HEK293 (cell line): ENCODE measurements around the gene TRAPPC1.

Source experiments
- CTCF ChIA-PET: fragments of 350-600 bp; formaldehyde crosslinking; extraction: SDS; loops from one replicate; lab custom pipeline; 2021; ENCODE audit warnings: antibody characterized with exemption; lab: Yijun Ruan, JAX
- POLR2A ChIA-PET: fragments of 300-600 bp; formaldehyde crosslinking; extraction: SDS; loops from one replicate; lab custom pipeline; 2020; ENCODE audit warnings: antibody characterized with exemption, inconsistent platforms; lab: Yijun Ruan, JAX
- H3K27ac ChIP-seq: fragments of 200-500 bp; sonication (Bioruptor generic); 2 replicates; pipeline ENCODE4 v1.5.1; 2014; ENCODE audit warnings: low read depth, low read length, control low read depth, inconsistent platforms; ENCODE audit errors: extremely low read depth
- H3K36me3 ChIP-seq, 2 experiments: fragments of 200-500 bp in 1 of 2; sonication (Bioruptor generic) in 1 of 2; 1 replicate in 1 of 2; 2 replicates in 1 of 2; pipeline ENCODE4 v1.5.1; 2014 to 2017; ENCODE audit warnings: inconsistent platforms in 2 of 2, low read length in 2 of 2; ENCODE audit not compliant: control insufficient read depth in 2 of 2, insufficient read depth in 1 of 2
- H3K4me1 ChIP-seq: fragments of 200-500 bp; sonication (Bioruptor generic); 2 replicates; pipeline ENCODE4 v1.5.1; 2014; ENCODE audit warnings: mild to moderate bottlenecking, low read length, inconsistent platforms; ENCODE audit not compliant: control insufficient read depth, insufficient read depth
- H3K4me3 ChIP-seq: 2 replicates; pipeline ENCODE4 v1.5.1; 2011; ENCODE audit warnings: low read depth, mild to moderate bottlenecking, control low read depth, low read length, moderate library complexity
- H3K9me3 ChIP-seq: fragments of 200-500 bp; sonication (Bioruptor generic); 2 replicates; pipeline ENCODE4 v1.5.1; 2014; ENCODE audit warnings: low read depth, low read length, inconsistent platforms; ENCODE audit not compliant: control insufficient read depth, insufficient read depth
- CTCF ChIP-seq: fragments of 450-650 bp; formaldehyde crosslinking; IDR thresholded peaks from 2 replicates; pipeline ENCODE4 v1.5.1; 2016; ENCODE audit warnings: missing biosample characterization, missing genetic modification characterization
- EGR2 ChIP-seq: fragments of 450-650 bp; formaldehyde crosslinking; IDR thresholded peaks from 2 replicates; pipeline ENCODE4 v1.5.1; 2016; ENCODE audit warnings: low read depth, missing biosample characterization, missing genetic modification characterization
- GLI4 ChIP-seq: fragments of 450-650 bp; formaldehyde crosslinking; IDR thresholded peaks from 2 replicates; pipeline ENCODE4 v1.5.1; 2016; ENCODE audit warnings: missing biosample characterization, missing genetic modification characterization
- KLF8 ChIP-seq: fragments of 450-650 bp; formaldehyde crosslinking; IDR thresholded peaks from 2 replicates; pipeline ENCODE4 v1.5.1; 2016; ENCODE audit warnings: missing biosample characterization, missing genetic modification characterization
- MYNN ChIP-seq: fragments of 450-650 bp; formaldehyde crosslinking; IDR thresholded peaks from 2 replicates; pipeline ENCODE4 v1.5.1; 2016; ENCODE audit warnings: missing biosample characterization, missing genetic modification characterization, borderline replicate concordance
- SCRT2 ChIP-seq: fragments of 450-650 bp; formaldehyde crosslinking; IDR thresholded peaks from 2 replicates; pipeline ENCODE4 v1.5.1; 2016; ENCODE audit warnings: missing biosample characterization, missing genetic modification characterization
- ZBTB17 ChIP-seq: fragments of 450-650 bp; formaldehyde crosslinking; IDR thresholded peaks from 2 replicates; pipeline ENCODE4 v1.5.1; 2016; ENCODE audit warnings: missing biosample characterization, missing genetic modification characterization
- ZBTB8A ChIP-seq: fragments of 450-650 bp; formaldehyde crosslinking; IDR thresholded peaks from 2 replicates; pipeline ENCODE4 v1.5.1; 2016; ENCODE audit warnings: missing biosample characterization, missing genetic modification characterization
- ZEB2 ChIP-seq: fragments of 450-650 bp; formaldehyde crosslinking; IDR thresholded peaks from 2 replicates; pipeline ENCODE4 v1.5.1; 2016; ENCODE audit warnings: missing biosample characterization, missing genetic modification characterization
- ZFHX2 ChIP-seq: fragments of 450-650 bp; formaldehyde crosslinking; conservative IDR thresholded peaks from 2 replicates; pipeline ENCODE4 v1.5.1; 2016; ENCODE audit warnings: missing biosample characterization, missing genetic modification characterization
- ZNF157 ChIP-seq: fragments of 450-650 bp; formaldehyde crosslinking; IDR thresholded peaks from 2 replicates; pipeline ENCODE4 v1.5.1; 2016; ENCODE audit warnings: missing biosample characterization, missing genetic modification characterization
- ZNF184 ChIP-seq: fragments of 450-650 bp; IDR thresholded peaks from 2 replicates; pipeline ENCODE4 v1.5.1; 2018; ENCODE audit warnings: missing biosample characterization, mild to moderate bottlenecking, missing genetic modification characterization
- ZNF19 ChIP-seq: fragments of 450-650 bp; formaldehyde crosslinking; IDR thresholded peaks from 2 replicates; pipeline ENCODE4; 2016; ENCODE audit warnings: missing biosample characterization, missing genetic modification characterization, low read depth
- ZNF221 ChIP-seq: fragments of 450-650 bp; formaldehyde crosslinking; IDR thresholded peaks from 2 replicates; pipeline ENCODE4 v1.5.1; 2017; ENCODE audit warnings: missing biosample characterization, missing genetic modification characterization, borderline replicate concordance
- ZNF335 ChIP-seq: fragments of 450-650 bp; formaldehyde crosslinking; conservative IDR thresholded peaks from 2 replicates; pipeline ENCODE4 v1.5.1; 2016; ENCODE audit warnings: missing biosample characterization, missing genetic modification characterization
- ZNF366 ChIP-seq: fragments of 450-650 bp; formaldehyde crosslinking; conservative IDR thresholded peaks from 2 replicates; pipeline ENCODE4 v1.5.1; 2016; ENCODE audit warnings: missing biosample characterization, missing genetic modification characterization
- ZNF423 ChIP-seq: fragments of 450-650 bp; formaldehyde crosslinking; IDR thresholded peaks from 2 replicates; pipeline ENCODE4 v1.5.1; 2016; ENCODE audit warnings: missing biosample characterization, missing genetic modification characterization
- ZNF488 ChIP-seq: fragments of 450-650 bp; formaldehyde crosslinking; IDR thresholded peaks from 2 replicates; pipeline ENCODE4 v1.5.1; 2016; ENCODE audit warnings: missing biosample characterization, missing genetic modification characterization
- ZNF624 ChIP-seq: fragments of 450-650 bp; formaldehyde crosslinking; IDR thresholded peaks from 2 replicates; pipeline ENCODE4 v1.5.1; 2017; ENCODE audit warnings: missing biosample characterization, missing genetic modification characterization
- ZNF654 ChIP-seq: fragments of 450-650 bp; formaldehyde crosslinking; IDR thresholded peaks from 2 replicates; pipeline ENCODE4 v1.5.1; 2016; ENCODE audit warnings: low read depth, missing biosample characterization, missing genetic modification characterization
- ZNF660 ChIP-seq: fragments of 450-650 bp; IDR thresholded peaks from 2 replicates; pipeline ENCODE4 v1.5.1; 2018; ENCODE audit warnings: missing biosample characterization, mild to moderate bottlenecking, missing genetic modification characterization
- ZNF664 ChIP-seq: fragments of 450-650 bp; formaldehyde crosslinking; IDR thresholded peaks from 2 replicates; pipeline ENCODE4 v1.5.1; 2016; ENCODE audit warnings: missing biosample characterization, missing genetic modification characterization
- ZSCAN16 ChIP-seq: fragments of 450-650 bp; formaldehyde crosslinking; IDR thresholded peaks from 2 replicates; pipeline ENCODE4 v1.5.1; 2016; ENCODE audit warnings: missing biosample characterization, missing genetic modification characterization
- ZSCAN5A ChIP-seq: fragments of 450-650 bp; formaldehyde crosslinking; IDR thresholded peaks from 2 replicates; pipeline ENCODE4 v1.5.1; 2016; ENCODE audit warnings: missing biosample characterization, missing genetic modification characterization
- TF ChIP-seq, protein P1 (sequence below): fragments of 450-650 bp; formaldehyde crosslinking; IDR thresholded peaks from 2 replicates; pipeline ENCODE4 v1.5.1; 2016; ENCODE audit warnings: missing biosample characterization, missing genetic modification characterization

TRAPPC1 gene

DNA sequence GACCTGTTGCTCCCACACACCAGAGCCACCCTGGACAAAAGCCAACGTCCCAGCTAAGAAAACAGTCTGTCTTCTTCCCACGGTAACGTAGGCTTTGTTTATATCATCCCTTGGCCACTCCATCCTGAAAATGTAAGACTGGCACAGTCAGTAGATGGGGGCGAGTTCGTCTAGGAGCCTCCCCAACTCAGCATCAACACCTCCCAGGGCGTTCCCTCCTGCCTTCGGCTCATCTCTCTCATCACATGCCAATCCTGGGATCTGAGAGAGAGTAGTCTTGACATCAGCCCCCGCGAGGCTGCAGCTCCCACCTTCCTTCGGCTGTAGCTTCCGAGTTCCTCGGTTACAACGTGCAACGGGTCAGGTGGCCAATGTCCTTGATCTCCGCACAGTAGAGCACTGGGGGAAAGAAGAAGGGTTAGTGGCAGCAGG lies 16.6 kb downstream of the TRAPPC1 start (continued):
- TF ChIP-seq MYNN (tag by site-specific recombination) (no peak), ZNF423 (tag by site-specific recombination) (no peak), ZNF19 (tag by site-specific recombination) (no peak), ZSCAN16 (no peak), ZNF221 (no peak), ZNF335 (tag by site-specific recombination) (peak; percentile 65; the same call in 1 of the 2 replicates), ZNF184 (tag by site-specific recombination) (no peak)

DNA sequence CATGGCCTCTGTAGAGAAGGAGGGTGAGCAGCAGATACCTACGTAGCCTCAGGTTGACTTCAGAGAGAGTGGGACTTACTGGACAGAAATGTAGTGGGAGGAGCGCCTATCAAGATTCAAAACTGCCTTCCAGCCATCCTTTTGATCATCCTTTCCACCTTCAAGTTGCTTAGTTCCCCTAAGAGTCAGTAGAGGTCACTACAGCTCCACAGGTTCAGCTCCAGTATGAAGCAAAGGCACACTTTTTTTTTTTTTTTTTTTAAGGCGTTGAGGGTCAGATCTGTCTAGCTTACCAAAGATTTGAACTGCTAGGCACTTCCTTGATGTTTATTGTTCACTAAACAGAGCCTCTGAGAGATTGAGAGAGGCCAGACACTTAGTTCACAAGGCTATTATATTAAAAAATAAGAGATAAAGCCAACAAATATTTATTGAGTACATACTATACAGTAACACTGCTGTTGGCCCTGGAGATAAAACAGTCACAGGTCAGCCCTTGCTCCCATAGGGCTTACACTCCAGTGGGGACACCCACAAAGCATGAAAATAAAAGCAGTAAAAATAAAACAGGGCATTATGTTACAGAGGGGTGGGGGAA lies 18.7 kb downstream of the TRAPPC1 start:
- peaks cover 27 to 45% of the 10 kb centered on the region in 2 experiments for H3K36me3 ChIP-seq
- POLR2A ChIA-PET = interaction anchor here (0.6 to 1.2 kb wide), 5 partner anchors 10 to 873 kb away, joined by 3 to 4 read pairs (median 3); no protein-coding TSS in a partner anchor

More for the DNA sequence above, 18.7 kb downstream of the TRAPPC1 start:
- no peak overlapping the region for H3K27ac ChIP-seq
- no peaks in the 10 kb centered on the region for H3K9me3 ChIP-seq
- CTCF ChIA-PET = interaction anchor here (0.5 to 3.5 kb wide), 32 partner anchors 9 to 947 kb away, joined by 3 to 92 read pairs (median 4); partner anchors contain the start of genes CNTROB, KDM6B and TRAPPC1
- no peak overlapping the region for H3K4me3 ChIP-seq
- peaks cover 14% of the 10 kb centered on the region for H3K4me1 ChIP-seq
- TF ChIP-seq ZNF366 (peak; percentile 77), ZNF654 (tag by site-specific recombination) (peak; percentile 100), ZSCAN5A (no peak), KLF8 (tag by site-specific recombination) (peak; percentile 48; the same call in 1 of the 2 replicates), ZNF664 (peak; percentile 37; the same call in 1 of the 2 replicates), ZNF488 (tag by site-specific recombination) (no peak), CTCF (tag by site-specific recombination) (peak; percentile 84), GLI4 (tag by site-specific recombination) (no peak), ZNF157 (tag by site-specific recombination) (no peak), ZBTB8A (tag by site-specific recombination) (0 out of 2 replicates have a peak, but pooled peaks have one; percentile 43), SCRT2 (tag by site-specific recombination) (0 out of 2 replicates have a peak, but pooled peaks have one; percentile 22), ZFHX2 (tag by site-specific recombination) (peak; percentile 60), ZNF660 (tag by site-specific recombination) (0 out of 2 replicates have a peak, but pooled peaks have one; percentile 36), ZNF624 (no peak), EGR2 (tag by site-specific recombination) (peak; percentile 44; the same call in 1 of the 2 replicates), ZEB2 (tag by site-specific recombination) (peak; percentile 60; the same call in 1 of the 2 replicates), ZBTB17 (tag by site-specific recombination) (peak; percentile 96)
- TF ChIP-seq, protein P1, sequence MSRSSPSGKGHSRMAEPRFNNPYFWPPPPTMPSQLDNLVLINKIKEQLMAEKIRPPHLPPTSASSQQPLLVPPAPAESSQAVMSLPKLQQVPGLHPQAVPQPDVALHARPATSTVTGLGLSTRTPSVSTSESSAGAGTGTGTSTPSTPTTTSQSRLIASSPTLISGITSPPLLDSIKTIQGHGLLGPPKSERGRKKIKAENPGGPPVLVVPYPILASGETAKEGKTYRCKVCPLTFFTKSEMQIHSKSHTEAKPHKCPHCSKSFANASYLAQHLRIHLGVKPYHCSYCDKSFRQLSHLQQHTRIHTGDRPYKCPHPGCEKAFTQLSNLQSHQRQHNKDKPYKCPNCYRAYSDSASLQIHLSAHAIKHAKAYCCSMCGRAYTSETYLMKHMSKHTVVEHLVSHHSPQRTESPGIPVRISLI (tag by site-specific recombination) = peak; percentile 100
